Vagina (tissue), 2 donors: ENCODE data around the gene PDRG1. TPM values are rescaled to one million over a fixed set of nuclear protein-coding genes. Genes with fewer than 3 reads are reported as not detected.

Source experiments
- DNase-seq, 2 donors: peaks; one replicate each; pipeline ENCODE4 v3.0.0-alpha.2; 2017; ENCODE audit errors: extremely low spot score in 2 of 2
- H3K27ac ChIP-seq: fragments of 200-600 bp; sonication (generic); one replicate; pipeline ENCODE4 v1.5.1; 2019
- H3K27me3 ChIP-seq: fragments of 200-600 bp; sonication (generic); one replicate; pipeline ENCODE4 v1.5.1; 2019
- H3K36me3 ChIP-seq, 2 donors: fragments of 200-600 bp; sonication (generic); one replicate each; pipeline ENCODE4 v1.5.1; 2017 to 2019
- H3K4me1 ChIP-seq: fragments of 200-600 bp; sonication (generic); one replicate; pipeline ENCODE4 v1.5.1; 2019
- H3K4me3 ChIP-seq, 2 donors: fragments of 200-600 bp; sonication (generic); 1 replicate in 1 of 2; 2 replicates in 1 of 2; pipeline ENCODE4 v1.5.1; 2016 to 2019
- H3K9me3 ChIP-seq: fragments of 200-600 bp; sonication (generic); one replicate; pipeline ENCODE4 v1.5.1; 2019
- CTCF ChIP-seq, 3 experiments: fragments of 450-650 bp in 2 of 3; fragments of 200-600 bp in 1 of 3; sonication (generic) in 1 of 3; IDR thresholded peaks; one replicate each; pipeline ENCODE4 v1.5.1; 2017 to 2019; ENCODE audit warnings: antibody characterized with exemption in 3 of 3, mild to moderate bottlenecking in 2 of 3, moderate library complexity in 2 of 3
- POLR2A ChIP-seq, 2 donors: fragments of 450-650 bp; IDR thresholded peaks; one replicate each; pipeline ENCODE4 v1.6.1; 2017; ENCODE audit warnings: antibody characterized with exemption in 2 of 2, mild to moderate bottlenecking in 2 of 2, moderate library complexity in 2 of 2
- POLR2AphosphoS5 ChIP-seq, 2 donors: sonication (generic); formaldehyde crosslinking; IDR thresholded peaks; one replicate each; pipeline ENCODE4 v1.9.0; 2017; ENCODE audit warnings: antibody characterized with exemption in 2 of 2, mild to moderate bottlenecking in 2 of 2, low read depth in 1 of 2; ENCODE audit not compliant: insufficient read depth in 1 of 2
- intact Hi-C: fragments of 100-400 bp; cut with DNase I; formaldehyde crosslinking; loops from one replicate; pipeline ENCODE4 v1.15.1; 2023
- small RNA-seq: library from RNA; depleted of rRNA; stranded (forward); fragments of <200 nt; gene quantifications from one replicate; pipeline ENCODE3, GENCODE V24; 2016
- total RNA-seq: library from RNA; depleted of rRNA; stranded (reverse); fragments of >200 nt; gene quantifications from one replicate; pipeline ENCODE4 v1.2.3, GENCODE V29; 2016

Gene PDRG1
- total RNA-seq, 1 donor from 2014 or later = 5.9 TPM

- TF ChIP-seq POLR2A (IDR thresholded peaks at IDR 0.05) (no peak), POLR2AphosphoS5 (IDR thresholded peaks at IDR 0.05; ENCODE audit: insufficient read depth in 1 of 2, low read depth in 1 of 2) (no peak), CTCF (IDR thresholded peaks at IDR 0.05) (no peak)
- H3K36me3 ChIP-seq = no peaks in the 10 kb centered on the region
- intact Hi-C loops = no loop called here
- H3K27ac ChIP-seq = no peak overlapping the region
- no peak overlapping the region for H3K4me3 ChIP-seq
- H3K9me3 ChIP-seq = no peaks in the 10 kb centered on the region
- no peaks in the 10 kb centered on the region for H3K4me1 ChIP-seq
- H3K27me3 ChIP-seq = no peaks in the 10 kb centered on the region
- no peak for DNase-seq
Measured at GRCh38 chr20:31897541-31897940, 54.3 kb downstream of the PDRG1 start.

- intact Hi-C loops = no loop called here
Measured at GRCh38 chr20:31896049-31896448, 55.8 kb downstream of the PDRG1 start.

GRCh38 chr20:31894980-31895675 lies 56.7 kb downstream of the PDRG1 start:
- Histone ChIP-seq H3K27ac (peak overlapping the region; percentile 47), H3K9me3 (no peaks in the 10 kb centered on the region), H3K4me3 (no peak overlapping the region), H3K27me3 (no peaks in the 10 kb centered on the region), H3K4me1 (no peaks in the 10 kb centered on the region), H3K36me3 (no peaks in the 10 kb centered on the region)
- peak in 1 of 2 donors; percentile 93 for DNase-seq
- intact Hi-C loops = no loop called here
- TF ChIP-seq CTCF (IDR thresholded peaks at IDR 0.05) (no peak), POLR2AphosphoS5 (IDR thresholded peaks at IDR 0.05; ENCODE audit: insufficient read depth in 1 of 2, low read depth in 1 of 2) (peak in 1 of 2 donors; percentile 56)

More at GRCh38 chr20:31896049-31896448, 55.8 kb downstream of the PDRG1 start:
- Histone ChIP-seq H3K36me3 (no peaks in the 10 kb centered on the region), H3K4me3 (no peak overlapping the region), H3K9me3 (no peaks in the 10 kb centered on the region), H3K27ac (peak overlapping the region; percentile 10), H3K27me3 (no peaks in the 10 kb centered on the region), H3K4me1 (no peaks in the 10 kb centered on the region)
- TF ChIP-seq POLR2A (IDR thresholded peaks at IDR 0.05) (no peak), CTCF (IDR thresholded peaks at IDR 0.05) (no peak), POLR2AphosphoS5 (IDR thresholded peaks at IDR 0.05; ENCODE audit: insufficient read depth in 1 of 2, low read depth in 1 of 2) (no peak)
- DNase-seq = no peak

Small RNA genes lying within 50 kb of the gene (small RNA-seq; reads per million reads assigned to genes)
- gene RNU1-94P = not detected

Other genes starting within 250 kb of the PDRG1 start
- gene BCL2L1, start 229.2 kb downstream of the PDRG1 start, total RNA-seq = 57.2 TPM
- gene TPX2, start 212.8 kb downstream of the PDRG1 start, total RNA-seq = 6.1 TPM
- not detected for gene MYLK2, start 132.7 kb downstream of the PDRG1 start, total RNA-seq
- gene FOXS1, start 106.4 kb downstream of the PDRG1 start, total RNA-seq = not detected
- gene DUSP15, start 81.5 kb downstream of the PDRG1 start, total RNA-seq = 2.5 TPM
- gene TTLL9, start 81.4 kb downstream of the PDRG1 start, total RNA-seq = not detected
- not detected for gene XKR7, start 16.1 kb upstream of the PDRG1 start, total RNA-seq
- gene CCM2L, start 58.4 kb upstream of the PDRG1 start, total RNA-seq = 8.6 TPM
- 10.1 TPM for gene HCK, start 100.2 kb upstream of the PDRG1 start, total RNA-seq
- gene TM9SF4, start 157.7 kb upstream of the PDRG1 start, total RNA-seq = 32.2 TPM